Cardiac muscle cell (in vitro differentiated cells and primary cell): ENCODE measurements around the gene PLA2G2F. TPM values are rescaled to one million over a fixed set of nuclear protein-coding genes. Genes with fewer than 3 reads are reported as not detected.

Experiments used
- DNase-seq, 2 donors: peaks; one replicate each; pipeline versions ENCODE4 v3.0.0 to v3.0.0-alpha.2; 2010 to 2017; ENCODE audit warnings: low read depth in 1 of 2, low spot score in 1 of 2
- H3K27ac ChIP-seq: fragments of 200-600 bp; sonication (generic); 2 replicates; pipeline ENCODE4 v1.5.1; 2016
- H3K27me3 ChIP-seq: fragments of 200-600 bp; sonication (generic); 2 replicates; pipeline ENCODE4 v1.6.0; 2016; ENCODE audit warnings: control low read depth
- H3K36me3 ChIP-seq: fragments of 200-600 bp; sonication (generic); 2 replicates; pipeline ENCODE4 v1.5.1; 2016; ENCODE audit warnings: control low read depth
- H3K4me1 ChIP-seq: fragments of 200-600 bp; sonication (generic); 2 replicates; pipeline ENCODE4 v1.8.1; 2017; ENCODE audit warnings: low read depth, mild to moderate bottlenecking, mixed run types
- H3K4me3 ChIP-seq: fragments of 200-600 bp; sonication (generic); 2 replicates; pipeline ENCODE4 v1.5.1; 2016; ENCODE audit warnings: mild to moderate bottlenecking
- H3K9me3 ChIP-seq: fragments of 200-600 bp; sonication (generic); 2 replicates; pipeline ENCODE4 v1.5.1; 2017; ENCODE audit warnings: low read depth, mild to moderate bottlenecking, control low read depth
- polyA plus RNA-seq: library from polyadenylated mRNA; unstranded; fragments of >200 nt; fragmentation: Nextera tagmentation; extraction: Ambion mirVana; gene quantifications from 2 replicates; pipeline ENCODE4 v1.2.1, GENCODE V29; 2016
- total RNA-seq: library from RNA; depleted of rRNA; stranded (reverse); fragments of >200 nt; gene quantifications from 2 replicates; pipeline ENCODE4 v1.2.3, GENCODE V29; 2016
- TF ChIP-seq, protein P1 (sequence below): IDR thresholded peaks from 2 replicates; pipeline ENCODE4 v1.5.1; 2012; ENCODE audit warnings: low read depth, mild to moderate bottlenecking, low read length

The PLA2G2F gene
- total and polyA plus RNA-seq, 2 experiments from 2014 or later, result not detected

GRCh38 chr1:20109223-20109856 lies 29.8 kb upstream of the PLA2G2F start:
- no peaks in the 10 kb centered on the region for H3K27me3 ChIP-seq
- H3K36me3 ChIP-seq, result no peaks in the 10 kb centered on the region
- TF ChIP-seq, protein P1, sequence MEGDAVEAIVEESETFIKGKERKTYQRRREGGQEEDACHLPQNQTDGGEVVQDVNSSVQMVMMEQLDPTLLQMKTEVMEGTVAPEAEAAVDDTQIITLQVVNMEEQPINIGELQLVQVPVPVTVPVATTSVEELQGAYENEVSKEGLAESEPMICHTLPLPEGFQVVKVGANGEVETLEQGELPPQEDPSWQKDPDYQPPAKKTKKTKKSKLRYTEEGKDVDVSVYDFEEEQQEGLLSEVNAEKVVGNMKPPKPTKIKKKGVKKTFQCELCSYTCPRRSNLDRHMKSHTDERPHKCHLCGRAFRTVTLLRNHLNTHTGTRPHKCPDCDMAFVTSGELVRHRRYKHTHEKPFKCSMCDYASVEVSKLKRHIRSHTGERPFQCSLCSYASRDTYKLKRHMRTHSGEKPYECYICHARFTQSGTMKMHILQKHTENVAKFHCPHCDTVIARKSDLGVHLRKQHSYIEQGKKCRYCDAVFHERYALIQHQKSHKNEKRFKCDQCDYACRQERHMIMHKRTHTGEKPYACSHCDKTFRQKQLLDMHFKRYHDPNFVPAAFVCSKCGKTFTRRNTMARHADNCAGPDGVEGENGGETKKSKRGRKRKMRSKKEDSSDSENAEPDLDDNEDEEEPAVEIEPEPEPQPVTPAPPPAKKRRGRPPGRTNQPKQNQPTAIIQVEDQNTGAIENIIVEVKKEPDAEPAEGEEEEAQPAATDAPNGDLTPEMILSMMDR, result no peak
- H3K27ac ChIP-seq, result no peak overlapping the region
- H3K9me3 ChIP-seq, result no peaks in the 10 kb centered on the region
- H3K4me3 ChIP-seq, result no peak overlapping the region
- no peak for DNase-seq
- H3K4me1 ChIP-seq, result no peaks in the 10 kb centered on the region

DNA sequence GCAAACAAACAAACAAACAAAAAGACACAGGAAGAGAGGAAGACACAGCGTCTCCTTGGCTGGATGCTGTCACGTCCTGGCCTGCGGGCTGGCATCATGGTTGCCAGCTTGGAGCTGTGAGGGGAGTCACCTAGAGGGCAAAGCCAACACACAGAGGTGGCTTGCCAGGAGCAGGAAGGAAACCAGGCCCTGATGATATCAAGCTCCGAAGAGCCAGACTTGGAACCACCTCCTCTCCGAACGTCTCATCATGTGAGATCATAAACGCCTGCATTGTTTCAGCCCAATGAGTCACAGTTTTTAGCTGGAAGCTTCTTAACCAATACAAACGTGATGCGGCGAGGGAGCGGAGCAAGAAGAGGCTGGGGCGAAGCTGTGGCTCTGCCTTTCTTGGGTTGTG lies 28.4 kb upstream of the PLA2G2F start:
- H3K4me3 ChIP-seq, result no peak overlapping the region
- TF ChIP-seq, protein P1, result no peak
- peak in 1 of 2 donors; percentile 94 for DNase-seq
- H3K9me3 ChIP-seq, result no peaks in the 10 kb centered on the region
- H3K27me3 ChIP-seq, result no peaks in the 10 kb centered on the region
- H3K4me1 ChIP-seq, result no peaks in the 10 kb centered on the region
- H3K27ac ChIP-seq, result no peak overlapping the region
- H3K36me3 ChIP-seq, result no peaks in the 10 kb centered on the region

- H3K4me3 ChIP-seq, result no peak overlapping the region
- H3K36me3 ChIP-seq, result no peaks in the 10 kb centered on the region
- no peaks in the 10 kb centered on the region for H3K4me1 ChIP-seq
- no peak for DNase-seq
- H3K27ac ChIP-seq, result no peak overlapping the region
- H3K27me3 ChIP-seq, result no peaks in the 10 kb centered on the region
- TF ChIP-seq, protein P1, result no peak
- H3K9me3 ChIP-seq, result no peaks in the 10 kb centered on the region
Observed at GRCh38 chr1:20111452-20111851, 27.7 kb upstream of the PLA2G2F start.

GRCh38 chr1:20112279-20113000 lies 26.7 kb upstream of the PLA2G2F start:
- Histone ChIP-seq H3K9me3 (no peaks in the 10 kb centered on the region), H3K27me3 (no peaks in the 10 kb centered on the region), H3K36me3 (no peaks in the 10 kb centered on the region), H3K4me3 (no peak overlapping the region), H3K4me1 (no peaks in the 10 kb centered on the region), H3K27ac (no peak overlapping the region)
- TF ChIP-seq, protein P1, result no peak
- DNase-seq, result no peak

DNA sequence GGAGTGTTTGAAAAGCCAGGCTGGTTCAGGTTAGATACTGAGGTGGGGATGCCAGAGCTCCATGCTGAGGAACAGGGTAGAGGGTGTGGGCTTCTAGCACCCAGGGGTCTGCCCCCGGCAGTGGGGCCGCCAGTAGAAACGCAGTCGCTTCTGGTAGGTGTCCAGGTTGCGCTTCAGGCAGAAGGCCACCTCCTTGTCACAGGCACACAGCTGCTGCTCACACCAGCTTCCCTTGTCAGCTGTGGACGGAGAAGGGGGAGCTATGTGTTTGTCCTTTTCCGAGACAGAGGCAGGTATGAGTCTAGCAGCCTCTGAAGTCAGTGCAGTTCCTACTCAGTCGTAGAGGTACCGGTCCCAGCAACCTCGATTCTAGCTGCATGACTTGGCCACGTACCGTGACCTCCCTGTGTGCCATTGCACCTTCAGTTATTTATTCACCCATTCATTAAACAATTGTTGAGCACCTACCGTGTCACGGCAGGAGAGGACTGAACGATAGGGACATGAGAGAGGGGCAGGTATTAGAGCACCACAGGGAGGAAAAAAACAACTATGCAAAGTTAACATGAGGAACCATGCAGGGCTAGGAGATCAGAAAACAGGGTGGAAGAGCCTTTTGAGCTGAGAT lies 25.0 kb upstream of the PLA2G2F start:
- Histone ChIP-seq H3K4me1 (no peaks in the 10 kb centered on the region), H3K27ac (no peak overlapping the region), H3K4me3 (no peak overlapping the region), H3K9me3 (no peaks in the 10 kb centered on the region), H3K36me3 (no peaks in the 10 kb centered on the region), H3K27me3 (peaks cover 4% of the 10 kb centered on the region)
- TF ChIP-seq, protein P1, result no peak
- no peak for DNase-seq
